Fibroblast of villous mesenchyme (primary cell): Measurements from ENCODE around the gene RAPGEF5. TPM values are rescaled to one million over a fixed set of nuclear protein-coding genes. Genes with fewer than 3 reads are reported as not detected.
"Not testable (repeated sequence)": the region's sequence is repeated elsewhere in the genome, so short reads cannot be mapped to it uniquely, and the experiment has no call there.

ENCODE experiments used
- DNase-seq: peaks from one replicate; pipeline ENCODE4 v3.0.0-alpha.2; 2010; ENCODE audit warnings: low read depth
- H3K4me3 ChIP-seq: 2 replicates; pipeline ENCODE4 v1.5.1; 2011; ENCODE audit warnings: low read depth, mild to moderate bottlenecking, low read length
- CTCF ChIP-seq: IDR thresholded peaks from 2 replicates; pipeline ENCODE4 v1.5.1; 2012; ENCODE audit warnings: low read depth, mild to moderate bottlenecking, low read length; ENCODE audit not compliant: insufficient read depth
- small RNA-seq: library from RNA; depleted of rRNA; stranded (forward); fragments of <200 nt; gene quantifications from one replicate; pipeline ENCODE3, GENCODE V24; 2012
- total RNA-seq: library from RNA; depleted of rRNA; stranded (reverse); fragments of >200 nt; gene quantifications from 2 replicates; pipeline ENCODE4 v1.2.3, GENCODE V29; 2012

Gene RAPGEF5
- total RNA-seq, 1 donor, result 0.86 TPM

DNA sequence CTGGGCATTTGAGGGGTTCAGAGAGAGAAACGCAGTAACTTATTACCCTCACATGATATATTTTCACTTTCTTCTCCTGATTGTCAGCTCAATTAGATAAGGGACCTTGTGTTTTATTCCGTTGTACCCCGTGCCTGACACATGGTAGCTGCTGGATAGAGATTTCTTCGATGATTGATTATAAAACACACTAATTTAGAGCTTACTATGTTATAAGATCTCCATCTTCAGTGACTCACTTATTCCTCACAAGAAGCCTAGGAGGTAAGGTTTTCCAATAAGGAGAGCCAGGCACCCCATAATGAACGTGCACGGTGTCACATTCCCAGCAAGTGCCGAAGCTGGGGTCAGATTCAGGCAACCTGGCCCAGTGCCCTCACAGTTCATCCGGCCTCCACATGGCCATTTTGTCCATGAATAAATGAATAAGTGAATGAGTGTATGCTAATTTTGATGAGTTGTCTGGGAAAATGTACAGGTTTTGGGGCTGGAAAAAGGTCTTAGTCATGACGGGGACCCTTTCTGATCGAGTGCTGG is 273.2 kb downstream of the RAPGEF5 start:
- peak overlapping the region; percentile 63 for H3K4me3 ChIP-seq
- DNase-seq, result no peak
- TF ChIP-seq CTCF, result no peak

DNA sequence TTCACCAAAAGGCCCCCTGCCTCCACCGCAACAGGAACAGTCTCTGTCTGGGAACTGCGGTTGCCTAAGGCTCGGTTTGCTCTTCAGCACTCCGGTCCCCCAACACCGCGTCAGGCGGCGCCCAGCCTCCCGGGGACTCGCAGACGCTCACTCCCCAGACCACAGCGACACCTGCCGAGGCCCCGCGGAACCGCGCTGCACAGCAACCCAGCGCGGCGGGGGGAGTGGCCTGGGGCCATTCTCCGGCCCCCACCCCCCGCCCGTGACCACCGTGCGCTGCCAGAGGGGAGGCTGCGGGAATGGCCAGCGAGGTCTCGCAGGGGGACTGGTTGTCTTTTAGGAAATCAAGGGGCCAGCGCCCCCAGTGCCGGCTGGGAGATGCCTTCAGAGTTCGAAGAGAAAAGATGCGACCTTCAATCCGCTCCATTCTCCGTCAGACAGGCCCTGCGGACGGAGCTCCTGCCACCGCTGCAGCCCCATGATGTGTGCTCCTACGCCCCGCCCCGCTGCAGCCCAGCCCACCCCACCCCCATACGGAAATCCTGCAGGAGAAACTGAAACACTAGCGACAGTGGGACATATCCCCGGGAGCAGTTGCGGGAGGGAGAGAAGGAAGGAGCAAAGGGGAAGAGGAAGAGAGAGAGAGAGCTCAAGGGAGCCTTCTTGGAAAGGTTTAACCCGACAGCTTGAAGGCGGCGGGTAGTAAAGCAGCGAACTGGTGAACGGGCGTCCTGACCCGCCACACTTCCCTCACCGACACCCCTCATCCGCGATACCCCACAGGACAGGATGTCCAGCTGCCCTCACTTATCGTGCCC is 273.9 kb downstream of the RAPGEF5 start:
- H3K4me3 ChIP-seq, result peak overlapping the region; percentile 63
- peak; percentile 58 for DNase-seq
- peak; percentile 89 for TF ChIP-seq CTCF

GRCh38 chr7:22082553-22082885 is 274.4 kb downstream of the RAPGEF5 start:
- no peak for TF ChIP-seq CTCF
- H3K4me3 ChIP-seq, result peak overlapping the region; percentile 63
- no peak for DNase-seq

DNA sequence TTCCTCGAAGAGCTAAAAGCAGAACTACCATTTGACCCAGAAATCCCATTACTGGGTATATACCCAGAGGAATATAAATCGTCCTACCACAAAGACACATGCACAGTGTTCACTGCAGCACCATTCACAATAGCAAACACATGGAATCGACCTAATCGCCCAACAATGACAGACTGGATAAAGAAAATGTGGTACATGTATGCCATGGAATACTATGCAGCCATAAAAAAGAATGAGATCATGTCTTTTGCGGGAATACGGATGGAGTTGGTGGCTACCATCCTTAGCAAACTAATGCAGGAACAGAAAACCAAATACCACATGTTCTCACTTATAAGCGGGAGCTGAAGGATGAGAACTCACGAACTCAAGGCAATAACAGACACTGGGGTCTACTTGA is 276.7 kb downstream of the RAPGEF5 start:
- DNase-seq, result not testable (repeated sequence)

DNA sequence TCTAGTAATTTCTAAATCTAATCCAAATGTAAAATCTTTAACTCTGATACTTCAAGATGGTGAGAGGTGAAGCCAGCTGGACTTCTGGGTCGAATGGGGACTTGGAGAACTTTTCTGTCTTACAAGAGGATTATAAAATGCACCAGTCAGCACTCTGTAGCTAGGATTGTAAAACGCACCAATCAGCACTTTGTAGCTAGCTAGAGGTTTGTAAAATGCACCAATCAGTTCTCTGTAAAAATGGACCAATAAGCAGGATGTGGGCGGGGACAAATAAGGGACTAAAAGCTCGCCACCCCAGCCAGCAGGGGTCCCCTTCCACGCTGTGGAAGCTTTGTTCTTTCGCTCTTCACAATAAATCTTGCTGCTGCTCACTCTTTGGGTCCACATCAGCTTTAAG is 278.1 kb downstream of the RAPGEF5 start:
- not testable (repeated sequence) for H3K4me3 ChIP-seq, DNase-seq

More for the DNA sequence above, 276.7 kb downstream of the RAPGEF5 start:
- H3K4me3 ChIP-seq, result not testable (repeated sequence)

DNA sequence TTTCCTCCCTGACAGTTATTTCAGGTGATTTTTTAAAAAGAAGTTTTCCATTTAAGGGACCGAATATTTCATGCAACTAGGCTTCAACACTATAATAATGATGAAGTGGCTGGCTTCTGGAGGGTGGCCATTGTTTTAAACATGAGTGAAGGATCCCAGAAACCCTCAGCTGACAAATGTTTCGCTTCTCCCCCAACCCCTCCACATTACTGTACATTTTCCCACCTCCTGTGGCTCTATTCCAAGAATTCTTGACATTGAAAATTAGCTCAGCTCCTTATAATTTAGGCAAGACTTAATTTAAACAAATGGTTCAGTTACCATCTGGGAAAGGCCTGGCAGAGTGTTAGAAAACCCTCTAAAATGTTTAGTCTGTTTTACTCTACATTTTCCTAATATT is 281.4 kb downstream of the RAPGEF5 start:
- TF ChIP-seq CTCF, result no peak
- no peak overlapping the region for H3K4me3 ChIP-seq
- DNase-seq, result no peak

DNA sequence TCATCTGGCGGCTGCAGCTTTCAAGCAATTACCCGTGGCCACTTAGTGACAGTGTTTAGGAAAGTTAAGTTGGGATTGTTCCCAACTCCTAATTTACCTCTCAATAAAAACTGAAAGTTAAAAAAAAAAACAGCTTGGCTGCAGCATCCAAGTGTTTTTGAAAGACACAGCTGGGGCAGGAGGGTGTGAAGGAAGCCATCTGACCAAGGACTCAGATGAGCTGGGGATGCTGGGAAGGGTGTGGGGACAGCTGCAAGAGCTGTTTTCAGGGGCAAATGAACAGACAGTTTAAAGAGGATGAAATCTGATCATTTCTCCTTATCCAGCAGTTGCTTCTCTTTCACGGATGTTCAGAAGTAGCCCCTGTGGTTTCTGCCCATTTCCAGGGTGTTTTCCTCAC is 282.1 kb downstream of the RAPGEF5 start:
- TF ChIP-seq CTCF, result no peak
- H3K4me3 ChIP-seq, result no peak overlapping the region
- DNase-seq, result no peak

Small RNA genes within 50 kb of the gene (small RNA-seq; reads per million reads assigned to genes)
- not detected for gene RNA5SP227

Other genes with a start within 250 kb of the RAPGEF5 start
- gene STEAP1B, start 143.0 kb upstream of the RAPGEF5 start, total RNA-seq, result 7.4 and 11.7 TPM in 2 replicates